Measurements from ENCODE around the gene ZDHHC22.

Gene ZDHHC22

GRCh38 chr14:77104393-77104792, 37.2 kb downstream of the ZDHHC22 start:
- TF ChIP-seq TAF1 (IDR thresholded peaks at IDR 0.05; ENCODE audit: borderline replicate concordance, insufficient read depth, low read length) (no peak), POLR2AphosphoS5 (IDR thresholded peaks at IDR 0.05; ENCODE audit: low read depth, low read length) (no peak), SIN3A (IDR thresholded peaks at IDR 0.05; ENCODE audit: borderline replicate concordance, insufficient read depth, low read length) (no peak), REST (IDR thresholded peaks at IDR 0.05; ENCODE audit: insufficient read depth in 1 of 2, low read depth in 2 of 2, low read length in 2 of 2) (no peak), FOXP2 (optimal IDR thresholded peaks at IDR 0.05; ENCODE audit: borderline replicate concordance, extremely low read depth, extremely low read length, insufficient read depth) (no peak)

GRCh38 chr14:77103951-77104350, 37.6 kb downstream of the ZDHHC22 start:
- TF ChIP-seq SIN3A (IDR thresholded peaks at IDR 0.05; ENCODE audit: borderline replicate concordance, insufficient read depth, low read length) (no peak), REST (IDR thresholded peaks at IDR 0.05; ENCODE audit: insufficient read depth in 1 of 2, low read depth in 2 of 2, low read length in 2 of 2) (no peak), FOXP2 (optimal IDR thresholded peaks at IDR 0.05; ENCODE audit: borderline replicate concordance, extremely low read depth, extremely low read length, insufficient read depth) (no peak), POLR2AphosphoS5 (IDR thresholded peaks at IDR 0.05; ENCODE audit: low read depth, low read length) (no peak), TAF1 (IDR thresholded peaks at IDR 0.05; ENCODE audit: borderline replicate concordance, insufficient read depth, low read length) (no peak)

- no peak for TF ChIP-seq SIN3A (IDR thresholded peaks at IDR 0.05; ENCODE audit: borderline replicate concordance, insufficient read depth, low read length)
- TF ChIP-seq REST (IDR thresholded peaks at IDR 0.05; ENCODE audit: insufficient read depth in 1 of 2, low read depth in 2 of 2, low read length in 2 of 2), result no peak
- no peak for TF ChIP-seq FOXP2 (optimal IDR thresholded peaks at IDR 0.05; ENCODE audit: borderline replicate concordance, extremely low read depth, extremely low read length, insufficient read depth)
- no peak for TF ChIP-seq POLR2AphosphoS5 (IDR thresholded peaks at IDR 0.05; ENCODE audit: low read depth, low read length)
- TF ChIP-seq TAF1 (IDR thresholded peaks at IDR 0.05; ENCODE audit: borderline replicate concordance, insufficient read depth, low read length), result no peak
These were observed 38.1 kb downstream of the ZDHHC22 start for GRCh38 chr14:77103475-77103874.

- TF ChIP-seq REST (IDR thresholded peaks at IDR 0.05; ENCODE audit: insufficient read depth in 1 of 2, low read depth in 2 of 2, low read length in 2 of 2) (no peak), SIN3A (IDR thresholded peaks at IDR 0.05; ENCODE audit: borderline replicate concordance, insufficient read depth, low read length) (no peak), POLR2AphosphoS5 (IDR thresholded peaks at IDR 0.05; ENCODE audit: low read depth, low read length) (no peak), TAF1 (IDR thresholded peaks at IDR 0.05; ENCODE audit: borderline replicate concordance, insufficient read depth, low read length) (no peak), FOXP2 (optimal IDR thresholded peaks at IDR 0.05; ENCODE audit: borderline replicate concordance, extremely low read depth, extremely low read length, insufficient read depth) (no peak)
These were observed 39.4 kb downstream of the ZDHHC22 start for GRCh38 chr14:77102154-77102553.

GRCh38 chr14:77100961-77101360, 40.6 kb downstream of the ZDHHC22 start:
- TF ChIP-seq FOXP2 (optimal IDR thresholded peaks at IDR 0.05; ENCODE audit: borderline replicate concordance, extremely low read depth, extremely low read length, insufficient read depth), result no peak
- TF ChIP-seq SIN3A (IDR thresholded peaks at IDR 0.05; ENCODE audit: borderline replicate concordance, insufficient read depth, low read length), result no peak
- TF ChIP-seq REST (IDR thresholded peaks at IDR 0.05; ENCODE audit: insufficient read depth in 1 of 2, low read depth in 2 of 2, low read length in 2 of 2), result no peak
- TF ChIP-seq TAF1 (IDR thresholded peaks at IDR 0.05; ENCODE audit: borderline replicate concordance, insufficient read depth, low read length), result no peak
- TF ChIP-seq POLR2AphosphoS5 (IDR thresholded peaks at IDR 0.05; ENCODE audit: low read depth, low read length), result no peak

Measured in PFSK-1 (cell line).